Measurements from ENCODE around the gene MEIS3.

DNA sequence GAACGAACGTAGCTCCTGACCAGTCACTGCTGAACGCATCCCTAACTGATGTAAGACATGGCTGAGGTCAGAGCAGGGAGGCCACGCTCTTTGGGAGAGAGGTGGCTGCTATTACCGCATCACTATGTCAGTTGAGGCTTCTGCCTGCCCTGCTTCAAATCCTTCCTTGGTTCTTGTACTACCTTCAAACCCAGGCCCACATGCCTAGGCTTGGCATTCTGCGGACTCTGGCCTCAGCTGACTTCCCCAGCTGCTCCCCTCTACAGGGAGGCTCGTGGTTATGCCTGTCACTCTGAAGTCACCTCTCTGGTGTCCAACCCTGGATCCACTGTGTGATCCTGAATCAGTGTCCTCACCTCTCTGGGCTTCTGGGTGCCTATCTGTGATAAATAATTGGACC, 14.8 kb upstream of the MEIS3 start:
- TF ChIP-seq, protein P1, sequence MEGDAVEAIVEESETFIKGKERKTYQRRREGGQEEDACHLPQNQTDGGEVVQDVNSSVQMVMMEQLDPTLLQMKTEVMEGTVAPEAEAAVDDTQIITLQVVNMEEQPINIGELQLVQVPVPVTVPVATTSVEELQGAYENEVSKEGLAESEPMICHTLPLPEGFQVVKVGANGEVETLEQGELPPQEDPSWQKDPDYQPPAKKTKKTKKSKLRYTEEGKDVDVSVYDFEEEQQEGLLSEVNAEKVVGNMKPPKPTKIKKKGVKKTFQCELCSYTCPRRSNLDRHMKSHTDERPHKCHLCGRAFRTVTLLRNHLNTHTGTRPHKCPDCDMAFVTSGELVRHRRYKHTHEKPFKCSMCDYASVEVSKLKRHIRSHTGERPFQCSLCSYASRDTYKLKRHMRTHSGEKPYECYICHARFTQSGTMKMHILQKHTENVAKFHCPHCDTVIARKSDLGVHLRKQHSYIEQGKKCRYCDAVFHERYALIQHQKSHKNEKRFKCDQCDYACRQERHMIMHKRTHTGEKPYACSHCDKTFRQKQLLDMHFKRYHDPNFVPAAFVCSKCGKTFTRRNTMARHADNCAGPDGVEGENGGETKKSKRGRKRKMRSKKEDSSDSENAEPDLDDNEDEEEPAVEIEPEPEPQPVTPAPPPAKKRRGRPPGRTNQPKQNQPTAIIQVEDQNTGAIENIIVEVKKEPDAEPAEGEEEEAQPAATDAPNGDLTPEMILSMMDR (conservative IDR thresholded peaks at IDR 0.05; ENCODE audit: low read length), result no peak
- TF ChIP-seq EZH2phosphoT487 (IDR thresholded peaks at IDR 0.05; ENCODE audit: borderline replicate concordance, low read depth, low read length), result no peak
